Measurements from ENCODE around the gene ISYNA1. TPM values are rescaled to one million over a fixed set of nuclear protein-coding genes. Genes with fewer than 3 reads are reported as not detected.
"Not testable (repeated sequence)": the region's sequence is repeated elsewhere in the genome, so short reads cannot be mapped to it uniquely, and the experiment has no call there.

The ISYNA1 gene
- total RNA-seq, 1 donor, result 48.4 TPM

DNA sequence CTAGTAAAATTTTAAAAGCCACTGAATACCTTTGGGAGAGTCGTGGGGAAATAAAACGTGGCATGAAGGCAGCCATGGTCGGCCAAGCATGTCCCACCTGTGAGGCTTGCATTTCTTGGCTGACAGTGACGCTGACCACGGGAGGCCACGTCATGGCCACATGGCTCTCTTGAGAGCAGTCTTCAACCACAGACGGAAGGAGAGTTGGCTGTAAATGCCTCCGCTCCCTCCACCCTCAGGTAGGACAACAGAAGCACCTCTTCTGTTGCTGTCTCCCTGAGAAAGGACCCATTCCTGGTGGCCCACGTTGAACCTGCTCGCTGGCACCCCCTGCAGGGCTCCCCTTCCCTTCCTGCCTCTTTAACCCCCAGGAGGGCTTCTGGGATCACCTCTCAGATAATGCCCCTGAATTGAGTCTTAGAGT is 29.9 kb downstream of the ISYNA1 start:
- TF ChIP-seq CTCF (IDR thresholded peaks at IDR 0.05; ENCODE audit: insufficient read depth, low read depth, low read length), result peak; percentile 53
- no peak for DNase-seq (ENCODE audit: low read depth)
- no peak overlapping the region for H3K4me3 ChIP-seq (ENCODE audit: low read depth, low read length)

DNA sequence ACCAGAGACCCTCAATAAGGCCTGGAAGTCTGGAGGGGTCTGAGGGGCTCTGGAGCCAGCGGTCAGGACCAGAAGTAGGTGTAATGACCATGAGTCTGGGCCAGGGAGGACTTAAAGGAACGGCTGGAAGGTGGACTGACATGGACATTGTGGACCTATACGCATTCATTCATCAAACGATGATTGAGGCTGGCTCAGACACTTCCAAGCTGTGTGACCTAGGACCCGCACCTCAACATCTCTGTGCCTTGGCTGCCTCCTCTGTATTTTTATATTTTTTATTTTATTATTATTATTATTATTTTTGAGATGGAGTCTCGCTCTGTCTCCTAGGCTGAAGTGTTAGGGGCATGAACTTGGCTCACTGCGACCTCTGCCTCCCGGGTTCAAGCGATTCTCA is 31.2 kb downstream of the ISYNA1 start:
- no peak overlapping the region for H3K4me3 ChIP-seq (ENCODE audit: low read depth, low read length)
- no peak for TF ChIP-seq CTCF (IDR thresholded peaks at IDR 0.05; ENCODE audit: insufficient read depth, low read depth, low read length)
- DNase-seq (ENCODE audit: low read depth), result no peak

DNA sequence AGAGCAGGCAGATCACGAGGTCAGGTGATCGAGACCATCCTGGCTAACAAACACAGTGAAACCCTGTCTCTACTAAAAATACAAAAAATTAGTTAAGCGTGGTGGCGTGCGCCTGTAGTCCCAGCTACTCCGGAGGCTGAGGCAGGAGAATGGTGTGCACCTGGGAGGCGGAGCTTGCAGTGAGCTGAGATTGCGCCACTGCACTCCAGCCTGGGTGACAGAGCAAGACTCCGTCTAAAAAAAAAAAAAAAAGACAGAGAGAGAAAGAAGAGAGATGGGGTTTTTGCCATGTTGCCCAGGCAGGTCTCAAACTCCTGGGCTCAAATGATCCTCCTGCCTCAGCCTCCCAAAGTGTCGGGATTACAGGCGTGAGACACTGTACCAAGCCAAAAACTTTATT is 32.2 kb downstream of the ISYNA1 start:
- H3K4me3 ChIP-seq (ENCODE audit: low read depth, low read length); DNase-seq (ENCODE audit: low read depth): not testable (repeated sequence)

DNA sequence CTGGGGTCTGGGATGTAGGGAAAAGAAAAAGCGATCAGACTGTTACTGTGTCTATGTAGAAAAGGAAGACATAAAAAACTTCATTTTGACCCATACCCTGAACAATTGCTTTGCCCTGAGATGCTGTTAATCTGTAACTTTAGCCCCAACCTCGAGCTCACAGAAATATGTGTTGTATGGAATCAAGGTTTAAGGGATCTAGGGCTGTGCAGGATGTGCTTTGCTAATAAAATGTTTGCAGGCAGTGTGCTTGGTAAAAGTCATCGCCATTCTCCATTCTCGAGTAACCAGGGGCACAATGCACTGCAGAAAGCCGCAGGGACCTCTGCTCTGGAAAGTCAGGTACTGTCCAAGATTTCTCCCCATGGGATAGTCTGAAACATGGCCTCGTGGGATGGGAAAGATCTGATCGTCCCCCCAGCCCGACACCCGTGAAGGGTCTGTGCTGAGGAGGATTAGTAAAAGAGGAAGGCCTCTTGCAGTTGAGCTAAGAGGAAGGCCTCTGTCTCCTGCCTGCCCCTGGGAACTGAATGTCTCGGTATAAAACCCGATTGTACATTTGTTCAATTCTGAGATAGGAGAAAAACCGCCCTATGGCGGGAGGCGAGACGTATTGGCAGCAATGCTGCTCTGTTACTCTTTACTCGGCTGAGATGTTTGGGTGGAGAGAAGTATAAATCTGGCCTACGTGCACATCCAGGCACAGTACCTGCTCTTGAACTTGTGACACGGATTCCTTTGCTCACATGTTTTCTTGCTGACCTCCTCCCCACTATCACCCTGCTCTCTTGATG is 35.3 kb downstream of the ISYNA1 start:
- DNase-seq (ENCODE audit: low read depth); H3K4me3 ChIP-seq (ENCODE audit: low read depth, low read length): not testable (repeated sequence)

GRCh38 chr19:18401580-18402112 is 36.3 kb downstream of the ISYNA1 start:
- H3K4me3 ChIP-seq (ENCODE audit: low read depth, low read length), result no peak overlapping the region
- peak; percentile 84 for DNase-seq (ENCODE audit: low read depth)
- peak; percentile 61 for TF ChIP-seq CTCF (IDR thresholded peaks at IDR 0.05; ENCODE audit: insufficient read depth, low read depth, low read length)

DNA sequence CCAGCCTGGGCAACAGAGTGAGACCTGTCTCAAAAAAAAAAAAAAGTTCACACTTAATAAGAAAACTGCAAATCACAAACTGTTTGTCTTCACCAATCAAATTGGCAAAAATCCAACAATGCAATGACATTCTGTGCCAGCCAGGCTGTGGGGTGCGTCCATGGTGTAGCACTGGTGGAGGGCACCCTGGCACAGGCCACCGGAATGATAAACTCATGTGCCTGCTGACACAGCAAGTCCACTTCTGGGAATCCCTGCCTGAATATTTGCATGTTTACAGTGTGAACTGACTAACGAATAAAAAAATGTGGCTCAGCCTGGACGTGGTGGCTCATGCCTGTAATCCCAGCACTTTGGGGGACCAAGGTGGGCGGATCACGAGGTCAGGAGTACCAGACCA is 38.9 kb downstream of the ISYNA1 start:
- TF ChIP-seq CTCF (IDR thresholded peaks at IDR 0.05; ENCODE audit: insufficient read depth, low read depth, low read length), result no peak
- H3K4me3 ChIP-seq (ENCODE audit: low read depth, low read length), result no peak overlapping the region
- peak; percentile 63 for DNase-seq (ENCODE audit: low read depth)

- no peak within 1 kb of the TSS for H3K4me3 ChIP-seq (ENCODE audit: low read depth, low read length)
- TF ChIP-seq CTCF (IDR thresholded peaks at IDR 0.05; ENCODE audit: insufficient read depth, low read depth, low read length), result no peak
- DNase-seq (ENCODE audit: low read depth), result no peak
Measured at GRCh38 chr19:18397242-18398202, 40.4 kb downstream of the ISYNA1 start, which contains the start of gene LRRC25. LRRC25 (minus strand) TSS chr19:18397622; CDS start chr19:18396963, 659 bp downstream.
